HG02759 (cell line): ENCODE results near the gene AFTPH.

Experiments
- ATAC-seq: cut with Tn5 transposase; IDR thresholded peaks from one replicate; pipeline ENCODE4 v1.9.1; 2021; ENCODE audit warnings: mild to moderate bottlenecking, moderate library complexity; ENCODE audit not compliant: unreplicated experiment

Gene AFTPH, protein sequence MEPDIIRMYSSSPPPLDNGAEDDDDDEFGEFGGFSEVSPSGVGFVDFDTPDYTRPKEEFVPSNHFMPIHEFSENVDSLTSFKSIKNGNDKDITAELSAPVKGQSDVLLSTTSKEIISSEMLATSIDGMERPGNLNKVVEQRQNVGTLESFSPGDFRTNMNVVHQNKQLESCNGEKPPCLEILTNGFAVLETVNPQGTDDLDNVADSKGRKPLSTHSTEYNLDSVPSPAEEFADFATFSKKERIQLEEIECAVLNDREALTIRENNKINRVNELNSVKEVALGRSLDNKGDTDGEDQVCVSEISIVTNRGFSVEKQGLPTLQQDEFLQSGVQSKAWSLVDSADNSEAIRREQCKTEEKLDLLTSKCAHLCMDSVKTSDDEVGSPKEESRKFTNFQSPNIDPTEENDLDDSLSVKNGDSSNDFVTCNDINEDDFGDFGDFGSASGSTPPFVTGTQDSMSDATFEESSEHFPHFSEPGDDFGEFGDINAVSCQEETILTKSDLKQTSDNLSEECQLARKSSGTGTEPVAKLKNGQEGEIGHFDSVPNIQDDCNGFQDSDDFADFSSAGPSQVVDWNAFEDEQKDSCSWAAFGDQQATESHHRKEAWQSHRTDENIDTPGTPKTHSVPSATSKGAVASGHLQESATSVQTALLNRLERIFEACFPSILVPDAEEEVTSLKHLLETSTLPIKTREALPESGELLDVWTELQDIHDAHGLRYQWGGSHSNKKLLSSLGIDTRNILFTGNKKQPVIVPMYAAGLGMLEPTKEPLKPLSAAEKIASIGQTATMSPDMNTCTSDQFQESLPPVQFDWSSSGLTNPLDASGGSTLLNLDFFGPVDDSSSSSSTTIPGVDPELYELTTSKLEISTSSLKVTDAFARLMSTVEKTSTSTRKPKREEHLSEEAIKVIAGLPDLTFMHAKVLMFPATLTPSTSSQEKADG

DNA sequence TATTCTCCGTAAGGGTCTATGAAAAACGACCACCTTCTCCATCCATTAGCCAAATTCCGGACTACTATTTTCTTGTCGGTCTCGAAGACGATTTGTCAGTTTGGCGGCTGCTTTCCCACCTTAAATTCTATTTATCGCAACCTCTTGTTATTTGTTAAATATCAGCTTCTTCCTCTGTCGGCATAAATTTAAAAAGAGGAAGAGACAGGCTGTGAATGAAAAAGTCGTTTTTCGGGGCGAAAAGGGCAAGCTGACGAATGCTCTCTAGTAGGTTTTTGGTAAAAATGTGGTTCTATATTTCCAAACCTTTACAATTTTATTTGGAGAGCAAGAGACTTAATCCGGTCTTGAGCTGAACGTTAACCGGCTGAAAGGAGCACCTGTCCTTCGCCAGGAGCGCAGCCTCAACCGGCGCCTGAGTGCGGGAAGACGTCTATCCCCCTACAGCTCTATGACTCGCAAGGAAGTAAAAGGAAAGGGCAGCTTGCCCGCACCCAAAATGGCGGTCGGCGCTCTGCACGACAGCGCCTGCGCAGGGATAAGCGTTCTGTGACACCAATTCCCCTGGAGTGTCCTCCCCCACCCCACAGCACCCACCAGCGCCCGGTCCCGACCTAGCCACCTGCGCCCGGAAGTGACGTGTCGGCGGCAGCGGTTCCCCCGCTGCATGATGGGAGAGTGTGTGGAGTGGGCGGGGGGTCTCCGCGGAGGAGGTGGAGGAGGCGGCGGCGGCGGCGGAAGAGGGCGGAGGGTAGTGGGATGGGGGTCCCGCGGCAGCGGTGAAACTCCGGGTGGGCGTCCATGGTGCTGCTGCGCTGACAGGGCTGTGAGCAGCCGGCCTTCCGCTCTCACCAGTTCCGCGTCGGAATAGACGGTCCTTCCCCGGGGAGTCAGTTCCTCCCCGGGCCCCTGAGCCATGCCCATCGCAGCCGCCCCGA lies at the start of gene AFTPH:
Gene AFTPH (plus strand): TSS at position 663 of the 938 bp plus-strand sequence. CDS start 27,147 bp downstream, outside the sequence.
- peak; percentile 93 for ATAC-seq

DNA sequence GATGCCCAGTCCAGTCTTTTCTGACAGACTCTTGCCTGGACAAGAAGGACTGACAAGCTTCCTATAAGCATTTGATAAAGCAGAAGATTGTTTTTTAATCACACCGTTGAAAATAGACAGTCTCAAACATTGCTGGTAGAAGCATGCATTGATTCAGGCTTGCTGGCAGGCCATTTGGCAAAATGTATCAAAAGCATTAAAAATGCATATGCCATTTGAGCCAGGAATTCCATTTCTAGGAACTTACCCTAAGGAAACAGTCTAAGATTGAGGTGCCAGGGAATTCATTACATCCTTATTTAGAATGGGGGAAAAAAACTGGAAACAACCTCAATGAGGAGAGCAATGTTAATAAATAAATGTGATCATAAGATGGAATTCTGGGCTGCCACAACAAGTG lies 49.5 kb upstream of the AFTPH start:
- ATAC-seq: no peak

DNA sequence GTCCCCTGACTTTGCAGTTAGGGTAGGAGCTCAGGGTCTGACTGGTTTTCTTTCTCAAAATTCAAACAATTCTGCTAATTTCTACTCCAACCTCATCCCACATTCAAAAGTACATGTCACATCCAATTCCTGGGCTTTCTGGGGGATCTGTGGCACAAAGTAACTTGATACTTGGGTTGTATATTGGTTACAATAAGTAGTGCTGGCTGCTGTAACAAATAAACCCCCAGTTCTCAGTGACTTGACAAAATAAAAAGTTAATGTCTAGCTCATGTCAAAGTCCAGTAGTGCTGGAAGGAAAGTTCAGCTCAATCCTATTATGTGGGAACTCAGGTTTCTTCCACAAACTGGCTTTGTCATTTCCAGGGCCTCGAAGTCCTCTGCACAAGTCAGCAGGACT lies 47.1 kb upstream of the AFTPH start:
- ATAC-seq: no peak

DNA sequence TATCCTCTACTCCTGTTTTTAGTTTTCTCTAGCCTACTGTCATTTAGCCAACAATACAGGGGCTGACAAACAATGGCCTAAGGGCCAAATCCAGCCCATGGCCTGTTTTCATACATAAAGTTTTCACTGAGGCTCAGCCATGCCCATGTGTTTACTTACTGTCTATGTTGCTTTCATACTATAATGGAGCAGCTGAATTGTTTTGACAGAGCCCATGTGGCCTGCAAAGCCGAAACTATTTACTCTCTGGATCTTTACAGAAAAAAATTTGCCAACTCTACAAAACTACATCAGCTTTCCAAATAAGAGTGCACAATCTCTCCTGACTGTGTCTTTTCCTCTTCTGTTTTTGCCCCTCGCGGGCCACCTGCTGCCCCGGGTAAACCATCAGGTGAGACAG lies 46.1 kb upstream of the AFTPH start:
- no peak for ATAC-seq

DNA sequence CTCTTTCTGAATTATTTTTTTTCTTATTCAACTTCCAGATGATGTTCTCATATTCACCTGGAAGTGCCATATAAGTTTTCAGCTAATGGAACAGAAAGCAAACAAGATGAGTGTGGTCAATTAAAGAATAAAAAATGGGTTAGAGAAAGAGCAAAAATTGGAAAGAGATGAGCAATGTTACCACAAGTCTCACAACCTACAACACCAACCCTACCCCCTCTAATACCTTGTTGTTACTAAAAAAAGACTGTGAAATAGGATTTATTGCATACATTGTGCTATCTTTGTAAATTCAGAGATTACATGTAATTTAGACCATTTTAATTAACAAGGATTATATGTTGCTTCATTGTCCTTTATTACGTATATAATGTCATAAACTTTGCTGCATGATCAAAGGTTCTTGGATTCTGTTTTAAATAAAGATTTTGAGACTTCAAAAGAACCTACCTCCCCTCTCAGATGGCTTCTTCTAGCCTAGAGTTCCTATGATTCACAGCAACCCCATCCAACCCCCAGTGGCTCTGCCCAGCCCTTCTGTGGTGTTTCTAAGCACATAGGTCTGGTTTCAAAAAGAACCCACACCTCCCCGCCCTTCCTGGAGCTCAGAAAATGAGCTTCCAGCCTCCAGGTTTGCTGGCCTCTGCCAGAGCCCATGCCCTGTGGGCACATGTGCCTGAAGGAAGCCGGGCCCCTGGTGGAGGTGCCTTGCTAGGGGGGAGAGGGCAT lies 45.5 kb upstream of the AFTPH start:
- no peak for ATAC-seq

DNA sequence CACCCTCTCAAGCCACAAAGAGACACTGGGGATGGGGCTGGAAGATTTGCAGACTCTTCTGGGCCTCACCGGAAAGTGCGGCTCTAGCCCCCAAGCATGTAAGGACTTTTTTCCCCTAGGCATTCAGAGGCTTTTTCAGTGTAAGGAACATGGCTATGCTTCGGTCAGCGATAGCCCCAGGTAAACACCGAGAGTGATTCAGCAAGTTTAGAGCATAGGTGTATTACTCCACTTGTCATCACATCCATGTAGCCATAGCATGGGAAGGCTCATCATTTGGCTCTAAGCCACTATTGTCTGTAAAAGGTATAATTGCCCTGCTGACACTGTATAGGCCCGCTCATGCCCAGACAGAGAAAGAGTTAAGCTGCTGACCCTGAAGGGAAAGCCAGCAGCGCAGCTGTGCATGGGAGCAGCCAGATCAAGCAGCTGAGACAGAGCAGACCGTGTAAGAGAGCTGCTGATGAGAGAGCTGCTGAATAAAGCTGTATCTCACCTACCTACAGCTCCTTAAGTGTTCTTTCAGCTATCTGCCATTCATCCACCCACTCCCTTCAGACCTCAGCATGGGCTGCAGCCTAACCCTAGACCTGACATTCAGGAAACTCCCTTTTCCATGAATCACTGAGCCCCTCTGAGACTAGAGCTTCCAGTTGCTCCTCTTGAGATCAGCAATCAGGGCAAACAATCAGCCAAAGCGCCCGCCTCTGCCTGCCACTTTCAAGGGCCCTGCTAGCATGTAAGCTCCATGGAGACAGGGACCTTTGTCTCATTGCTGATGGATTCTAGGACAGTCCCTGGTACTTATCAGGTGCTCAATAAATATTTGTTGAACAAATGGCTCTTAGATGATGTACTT lies 44.6 kb upstream of the AFTPH start:
- ATAC-seq: no peak

DNA sequence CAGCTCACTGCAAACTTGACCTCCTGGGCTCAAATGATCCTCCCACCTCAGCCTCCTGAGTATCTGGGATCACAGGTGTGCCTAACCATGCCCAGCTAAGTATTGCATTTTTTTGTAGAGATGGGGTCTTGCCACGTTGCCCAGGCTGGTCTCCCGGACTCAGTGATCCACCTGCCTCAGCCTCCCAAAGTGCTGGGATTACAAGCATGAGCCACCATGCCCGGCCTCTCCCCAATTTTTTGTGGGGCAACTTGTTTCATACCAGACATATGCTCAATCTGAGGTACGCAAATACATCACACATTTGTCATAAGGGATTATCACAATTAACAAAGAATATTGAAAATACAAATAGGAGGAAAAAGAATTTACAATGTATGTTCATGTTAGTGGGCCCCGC lies 42.5 kb upstream of the AFTPH start:
- no peak for ATAC-seq

DNA sequence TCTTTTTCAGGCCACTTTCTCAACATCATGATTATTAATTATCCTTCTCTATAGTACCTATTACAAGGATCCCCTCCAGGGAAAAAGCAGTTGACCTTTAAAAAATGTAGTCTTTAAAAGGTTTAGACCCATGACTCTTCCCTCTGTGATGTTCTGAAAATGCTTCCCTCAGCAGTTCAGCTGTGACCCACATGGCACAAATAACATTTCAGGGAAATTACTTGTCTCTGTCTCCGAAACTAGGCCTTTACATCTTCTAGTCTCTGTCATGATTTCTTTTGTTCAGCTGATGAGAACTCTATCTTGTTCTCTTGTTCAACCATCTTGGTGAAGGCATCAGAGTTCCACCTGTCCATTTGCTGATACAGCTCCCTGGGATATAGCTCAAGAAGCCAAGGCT lies 41.9 kb upstream of the AFTPH start:
- no peak for ATAC-seq

DNA sequence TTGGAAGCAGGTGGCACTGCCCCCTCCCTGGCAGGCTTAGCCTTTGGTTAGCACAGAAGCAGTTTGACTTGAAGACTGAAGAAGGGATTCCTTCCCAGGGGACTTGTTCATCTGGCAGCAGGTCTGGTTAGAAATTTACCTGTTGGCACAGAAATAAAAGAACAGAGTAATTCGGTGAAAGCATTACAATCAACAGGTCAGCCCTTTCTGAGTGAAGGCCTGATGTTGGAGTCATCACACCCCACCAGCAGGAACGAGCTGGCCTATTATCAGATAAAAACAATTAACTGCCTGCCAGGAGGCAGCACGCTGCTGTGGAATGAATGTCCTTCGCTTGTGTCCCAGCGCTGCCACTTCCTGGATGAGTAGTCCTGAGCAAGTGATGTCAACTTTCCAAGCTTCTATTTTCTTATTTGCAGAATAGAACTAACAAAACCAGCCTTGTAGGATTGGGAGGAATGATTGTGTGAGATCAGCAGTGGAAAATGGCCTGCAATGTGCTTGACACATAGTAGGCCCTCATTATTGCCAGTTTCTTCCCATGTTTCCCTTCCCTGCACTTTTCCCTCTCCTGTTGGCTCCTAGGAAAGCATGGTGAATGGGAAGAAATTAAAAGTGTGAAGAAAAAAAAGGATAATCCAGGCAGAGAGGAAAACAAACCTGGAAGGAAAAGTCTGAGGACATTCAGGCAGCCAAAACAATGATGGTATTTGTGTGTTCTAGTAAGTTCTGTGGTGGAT lies 41.2 kb upstream of the AFTPH start:
- no peak for ATAC-seq

DNA sequence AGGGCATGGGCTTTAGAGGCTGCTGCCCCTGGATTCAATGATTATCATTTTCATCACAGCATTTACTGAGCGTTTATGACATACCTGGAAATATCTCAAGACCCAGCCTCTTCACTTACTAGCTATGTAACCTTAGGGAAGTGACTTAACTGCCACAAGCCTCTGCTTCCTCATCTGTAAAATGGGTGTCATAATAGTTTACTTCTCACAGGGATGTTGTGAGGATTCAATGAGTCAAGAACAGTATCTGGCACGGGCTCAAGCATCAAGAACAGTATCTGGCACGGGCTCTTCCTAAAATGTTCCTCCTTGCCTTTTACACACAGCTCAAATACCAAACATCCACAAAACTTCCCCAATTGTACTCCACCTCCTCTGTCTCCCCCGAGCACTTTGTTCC lies 38.8 kb upstream of the AFTPH start:
- no peak for ATAC-seq

DNA sequence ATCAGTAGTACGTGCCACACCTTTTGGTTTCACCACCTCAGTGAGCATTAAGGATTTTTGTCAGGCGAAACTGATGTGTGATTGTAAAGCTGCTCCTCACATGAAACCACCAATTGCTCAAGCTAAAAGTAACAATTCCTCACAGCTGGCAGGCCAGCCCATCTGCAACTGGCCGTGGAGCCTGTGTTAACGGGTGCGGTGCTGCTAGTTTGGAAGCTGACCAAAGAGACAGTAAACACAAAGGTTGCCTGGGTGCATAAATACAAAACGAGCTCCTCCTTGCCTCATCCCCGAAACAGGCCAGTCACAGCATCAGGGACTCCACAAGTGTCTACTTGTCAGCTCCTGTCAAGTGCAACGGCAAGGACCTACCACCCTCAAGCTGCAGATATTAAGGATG lies 38.2 kb upstream of the AFTPH start:
- ATAC-seq: no peak

DNA sequence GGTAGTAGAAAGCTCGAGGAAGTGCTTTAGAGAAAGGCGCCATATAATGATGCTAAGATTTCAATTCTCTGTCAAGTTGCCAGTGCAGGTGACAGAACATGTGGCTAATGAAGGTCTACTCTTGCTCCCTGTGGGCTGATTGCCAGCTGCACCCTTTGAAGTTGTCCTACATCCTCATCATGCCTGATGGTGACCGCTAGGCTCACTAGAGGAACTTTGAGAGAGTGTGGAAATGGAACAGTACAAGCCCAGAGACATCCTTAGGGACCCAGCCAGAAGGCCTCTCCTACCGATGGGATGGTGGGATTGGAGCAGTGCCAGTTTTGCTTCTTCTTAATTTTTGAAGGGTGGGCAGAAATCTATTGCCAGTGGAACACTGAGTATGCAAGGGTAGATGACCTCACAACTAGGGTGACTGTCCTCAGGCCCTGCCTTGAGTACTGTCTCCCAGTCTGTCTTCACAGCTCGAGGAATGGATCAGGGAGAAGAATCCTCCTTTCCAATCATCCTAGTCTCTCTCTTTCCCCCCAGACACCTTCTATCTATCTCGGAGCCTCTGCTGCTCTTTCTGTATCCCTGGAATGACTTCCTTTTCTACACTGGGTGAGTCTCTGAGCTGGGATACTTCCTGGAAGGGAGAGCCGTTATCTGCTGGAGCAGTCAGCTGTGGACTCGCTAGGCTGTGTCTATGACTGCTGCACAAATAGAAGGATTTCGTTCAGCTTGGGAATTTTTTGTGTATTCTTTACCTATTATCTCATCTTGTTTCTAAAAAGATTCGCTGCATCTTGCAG lies 36.7 kb upstream of the AFTPH start:
- ATAC-seq: no peak

DNA sequence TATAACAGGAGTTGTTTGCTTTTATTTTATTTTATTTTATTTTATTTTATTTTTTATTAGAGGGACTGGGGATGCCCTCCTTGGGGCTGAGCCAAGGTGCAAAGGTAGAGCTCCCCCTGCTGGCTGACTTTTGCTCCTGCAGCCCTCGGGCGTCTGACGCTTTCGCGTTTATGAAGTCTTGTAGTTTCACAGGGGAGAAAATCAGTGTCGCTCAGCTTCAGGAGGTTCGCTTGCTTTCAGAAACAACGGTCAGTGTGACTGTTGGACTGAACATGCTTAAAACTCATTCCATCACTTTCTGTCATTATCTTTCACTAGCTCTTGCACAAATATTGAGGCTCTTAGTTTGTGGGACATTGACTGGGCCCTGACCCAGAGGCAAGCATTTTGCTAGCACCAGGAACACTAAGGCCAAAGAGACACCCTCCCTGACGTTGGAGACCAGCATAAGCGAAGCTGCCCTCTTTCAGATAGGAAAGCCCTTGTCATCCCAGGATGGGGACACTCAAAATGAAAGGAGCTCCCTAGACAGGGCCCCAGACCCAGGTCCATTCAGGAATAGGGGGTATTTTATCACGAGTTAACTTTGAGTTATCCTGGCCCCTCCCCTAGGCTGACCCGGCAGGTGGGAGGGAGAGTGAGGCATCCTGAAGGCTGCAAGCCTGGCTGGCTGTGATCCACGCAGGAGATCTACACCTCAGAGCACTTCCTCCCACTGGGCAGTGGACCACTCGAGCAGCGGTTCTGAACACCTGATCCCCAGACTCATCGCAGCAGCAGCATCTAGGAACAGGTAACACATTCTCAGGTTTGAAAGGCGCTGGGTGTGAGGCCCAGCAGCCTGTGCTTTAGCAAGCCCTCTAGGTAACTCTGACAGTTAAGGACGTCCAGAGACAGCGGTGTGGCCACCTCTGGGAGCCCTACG lies 35.8 kb upstream of the AFTPH start:
- ATAC-seq: peak; percentile 77

DNA sequence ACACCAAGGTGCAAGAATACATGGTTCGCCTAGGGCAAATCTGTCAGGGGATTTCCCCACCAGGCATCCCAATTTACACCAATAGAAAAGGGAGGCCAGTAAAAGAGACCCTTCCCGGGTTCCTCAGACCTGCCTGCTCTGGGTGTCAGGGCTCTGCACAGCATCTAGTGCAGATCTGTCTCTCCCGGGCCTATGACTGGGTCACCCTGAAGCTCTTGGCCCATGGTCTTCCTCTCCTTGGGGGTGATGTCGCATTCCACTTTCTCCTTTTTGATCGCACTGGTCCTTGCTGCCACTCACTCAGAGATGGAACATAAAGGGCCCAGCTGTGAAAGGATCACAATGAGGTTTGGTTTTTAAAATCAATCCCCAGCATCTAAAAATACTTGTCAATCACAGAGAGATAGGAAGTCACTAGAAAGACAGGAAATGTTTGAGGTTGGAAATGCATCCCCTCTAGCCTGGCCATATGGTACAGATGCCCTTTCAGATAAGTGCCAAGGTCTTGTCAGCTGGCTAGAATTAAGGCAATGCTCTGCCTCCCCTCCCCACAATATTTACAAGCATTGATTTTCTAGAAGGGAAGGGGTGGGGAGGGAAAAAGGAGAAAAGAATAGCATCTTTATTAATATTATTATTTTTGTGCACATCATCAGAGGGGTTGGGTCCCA lies 34.9 kb upstream of the AFTPH start:
- ATAC-seq: no peak

DNA sequence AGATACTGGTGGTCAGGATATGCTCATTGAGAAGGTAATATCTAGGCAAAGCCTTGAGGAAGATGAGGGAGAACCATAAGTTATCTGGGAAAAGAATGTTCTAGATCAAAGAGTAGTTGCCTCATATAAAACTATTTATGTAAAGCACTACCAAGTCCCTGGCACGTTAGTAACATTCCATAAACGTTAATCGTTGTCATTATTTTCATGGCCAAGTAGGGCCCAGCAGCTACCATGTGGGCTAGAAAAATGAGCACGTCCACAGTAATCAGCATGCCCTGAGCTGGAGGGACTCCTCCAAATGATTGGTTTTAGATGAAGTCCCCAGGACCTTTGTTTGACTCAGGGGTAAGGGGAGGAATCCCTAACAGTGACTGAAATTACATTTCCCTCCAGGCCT lies 32.7 kb upstream of the AFTPH start:
- no peak for ATAC-seq

DNA sequence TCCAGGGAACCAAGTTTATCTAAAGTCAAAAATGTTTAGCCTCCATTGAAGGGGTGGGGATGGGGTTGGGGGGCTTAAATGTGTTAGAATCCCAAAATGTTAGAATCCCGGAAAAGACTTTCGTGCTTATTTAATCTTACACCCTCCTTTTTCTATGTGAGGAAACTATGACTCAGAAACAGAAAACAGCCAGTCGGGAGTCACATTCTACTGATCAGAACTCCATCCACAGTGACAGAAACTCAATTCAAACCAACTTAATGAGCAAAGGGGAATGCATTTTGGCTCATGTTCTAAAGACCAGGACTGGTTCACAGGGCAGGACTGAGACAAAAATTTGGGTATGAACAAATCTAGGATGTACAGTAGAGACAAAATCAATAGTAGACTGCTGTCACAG lies 31.9 kb upstream of the AFTPH start:
- no peak for ATAC-seq
